ENCODE measurements around the gene PRTFDC1.

PRTFDC1 gene

DNA sequence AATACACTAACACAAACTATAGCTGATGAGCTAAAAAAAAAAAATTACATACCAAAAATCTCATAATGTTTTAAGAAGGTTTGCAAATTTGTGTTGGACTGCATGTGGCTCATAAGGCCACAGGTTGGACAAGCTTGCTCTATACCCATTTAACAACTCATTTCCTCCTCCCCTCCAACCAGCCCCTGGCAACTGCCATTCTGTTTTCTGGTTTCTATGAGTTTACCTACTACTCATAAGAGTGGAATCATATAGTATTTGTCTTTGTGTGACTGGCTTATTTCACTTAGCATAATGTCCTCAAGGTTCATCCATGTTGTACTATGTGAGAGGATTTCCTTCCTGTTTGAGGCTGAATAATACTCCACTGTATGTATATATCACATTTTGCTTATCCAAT, 128.3 kb downstream of the PRTFDC1 start:
- H3K36me3 ChIP-seq (ENCODE audit: control insufficient read depth, insufficient read depth, low read length), result no peaks in the 10 kb centered on the region
- no peak overlapping the region for H3K27ac ChIP-seq (ENCODE audit: low read length)
- no peaks in the 10 kb centered on the region for H3K4me1 ChIP-seq (ENCODE audit: control insufficient read depth, insufficient read depth, low read length)
- no peaks in the 10 kb centered on the region for H3K27me3 ChIP-seq (ENCODE audit: control insufficient read depth, insufficient read depth, low read length)
- no peak overlapping the region for H3K4me3 ChIP-seq (ENCODE audit: low read length)
- DNase-seq (ENCODE audit: low read depth, low spot score), result no peak
- H3K9me3 ChIP-seq (ENCODE audit: control insufficient read depth, insufficient read depth, low read length), result no peaks in the 10 kb centered on the region

DNA sequence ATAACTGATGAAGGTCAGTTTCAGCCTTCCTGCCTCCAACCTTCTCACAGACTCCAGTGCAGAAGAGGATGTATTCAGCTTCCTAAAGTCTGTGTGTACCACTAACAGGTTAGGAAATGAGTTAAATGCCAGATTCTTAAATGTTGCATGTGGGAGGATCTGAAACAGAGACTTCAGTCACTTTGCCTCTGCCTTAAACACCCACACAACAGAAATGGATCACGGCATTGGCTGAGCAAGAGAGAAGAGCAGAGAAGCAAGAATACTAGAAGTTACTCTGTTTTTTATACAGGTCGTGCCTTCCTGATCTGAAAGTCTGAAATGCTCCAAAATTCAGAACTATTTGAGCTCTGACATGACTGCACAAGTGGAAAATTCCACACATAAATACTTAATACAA, 129.8 kb downstream of the PRTFDC1 start:
- no CpG with 5 or more reads among the region's 2 CpGs for WGBS (ENCODE audit: insufficient coverage, insufficient read length)
- Histone ChIP-seq H3K36me3 (ENCODE audit: control insufficient read depth, insufficient read depth, low read length) (no peaks in the 10 kb centered on the region), H3K4me1 (ENCODE audit: control insufficient read depth, insufficient read depth, low read length) (no peaks in the 10 kb centered on the region), H3K27ac (ENCODE audit: low read length) (no peak overlapping the region), H3K27me3 (ENCODE audit: control insufficient read depth, insufficient read depth, low read length) (no peaks in the 10 kb centered on the region), H3K4me3 (ENCODE audit: low read length) (no peak overlapping the region), H3K9me3 (ENCODE audit: control insufficient read depth, insufficient read depth, low read length) (no peaks in the 10 kb centered on the region)
- no peak for DNase-seq (ENCODE audit: low read depth, low spot score)

DNA sequence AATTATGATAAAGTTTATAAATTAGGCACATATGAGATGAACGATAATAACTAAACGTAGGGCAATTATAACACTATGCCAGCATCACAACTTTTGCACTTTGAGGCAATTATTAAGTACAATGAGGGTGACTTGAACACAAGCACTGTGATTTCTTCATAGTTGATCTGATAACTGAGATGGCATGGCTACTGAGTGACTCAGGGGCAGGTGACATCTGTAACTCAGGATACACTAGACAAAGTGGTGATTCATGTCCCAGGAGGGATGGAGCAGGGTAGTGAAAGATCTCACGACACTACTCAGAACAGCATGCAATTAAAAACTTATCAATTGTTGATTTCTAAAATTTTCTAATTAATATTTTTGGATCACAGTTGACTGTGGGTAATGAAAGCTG, 130.4 kb downstream of the PRTFDC1 start:
- no CpG with 5 or more reads among the region's 3 CpGs for WGBS (ENCODE audit: insufficient coverage, insufficient read length)
- no peak overlapping the region for H3K4me3 ChIP-seq (ENCODE audit: low read length)
- H3K4me1 ChIP-seq (ENCODE audit: control insufficient read depth, insufficient read depth, low read length), result no peaks in the 10 kb centered on the region
- DNase-seq (ENCODE audit: low read depth, low spot score), result no peak
- H3K27ac ChIP-seq (ENCODE audit: low read length), result no peak overlapping the region
- no peaks in the 10 kb centered on the region for H3K27me3 ChIP-seq (ENCODE audit: control insufficient read depth, insufficient read depth, low read length)
- H3K36me3 ChIP-seq (ENCODE audit: control insufficient read depth, insufficient read depth, low read length), result no peaks in the 10 kb centered on the region
- H3K9me3 ChIP-seq (ENCODE audit: control insufficient read depth, insufficient read depth, low read length), result no peaks in the 10 kb centered on the region

DNA sequence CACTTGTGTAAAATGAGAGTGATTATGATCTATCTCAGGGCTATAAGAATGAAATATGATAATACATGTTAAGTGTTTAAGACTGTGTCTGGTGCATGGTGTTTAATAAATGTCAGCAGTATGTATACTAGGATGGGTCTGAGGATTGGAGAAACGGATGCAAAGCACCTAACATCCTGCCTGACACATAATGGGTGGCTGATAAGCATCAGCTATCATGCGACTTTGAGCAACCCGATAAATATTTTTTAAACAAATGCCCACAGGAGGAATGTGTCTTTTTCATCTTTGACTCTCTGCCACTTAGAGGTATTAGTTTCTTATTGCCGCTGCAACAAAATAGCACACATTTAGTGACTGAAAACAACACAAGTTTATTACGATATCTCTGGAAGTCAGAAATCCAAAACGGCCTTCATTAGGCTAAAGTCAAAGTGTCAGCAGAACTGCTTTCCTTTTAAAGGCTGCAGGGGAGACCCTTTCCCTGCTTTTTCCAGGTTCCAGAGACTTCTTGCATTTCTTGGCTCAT, 135.5 kb downstream of the PRTFDC1 start:
- WGBS (ENCODE audit: insufficient coverage, insufficient read length), result no CpG with 5 or more reads among the region's 6 CpGs
- no peak overlapping the region for H3K4me3 ChIP-seq (ENCODE audit: low read length)

DNA sequence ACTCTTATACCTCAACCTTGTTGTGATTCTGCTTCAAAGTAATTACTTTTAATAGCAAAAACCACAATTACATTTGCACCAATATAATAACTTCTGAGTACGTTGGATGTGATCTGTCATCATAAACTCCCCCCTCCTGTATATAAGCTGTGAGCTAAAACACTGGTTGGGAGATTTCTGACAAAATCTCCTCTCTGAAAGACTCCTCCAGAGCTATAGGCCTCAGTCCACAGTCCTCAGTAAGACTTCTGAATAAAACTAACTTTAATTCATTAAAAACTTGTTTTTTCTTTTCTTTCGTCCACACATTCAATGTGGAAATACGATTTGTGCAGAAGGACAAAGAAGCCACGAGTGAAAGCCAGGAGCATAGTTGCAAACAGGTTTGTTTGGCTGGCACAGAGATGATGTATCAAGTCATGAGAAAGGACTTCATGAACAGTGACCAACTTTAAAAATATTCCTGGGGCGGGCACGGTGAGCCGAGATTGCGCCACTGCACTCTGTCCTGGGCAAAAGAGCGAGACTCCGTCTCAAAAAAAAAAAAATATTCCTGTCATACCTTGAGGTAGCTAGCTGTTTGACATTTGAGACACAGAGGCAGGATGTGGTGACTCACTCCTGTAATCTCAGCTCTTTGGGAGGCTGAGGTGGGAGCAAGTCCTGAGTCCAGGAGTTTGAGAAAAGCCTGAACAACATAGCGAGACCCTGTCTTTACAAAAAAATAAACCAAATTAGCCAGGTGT, 137.7 kb downstream of the PRTFDC1 start:
- Histone ChIP-seq H3K27ac (ENCODE audit: low read length) (no peak overlapping the region), H3K27me3 (ENCODE audit: control insufficient read depth, insufficient read depth, low read length) (no peaks in the 10 kb centered on the region), H3K9me3 (ENCODE audit: control insufficient read depth, insufficient read depth, low read length) (no peaks in the 10 kb centered on the region), H3K36me3 (ENCODE audit: control insufficient read depth, insufficient read depth, low read length) (no peaks in the 10 kb centered on the region), H3K4me1 (ENCODE audit: control insufficient read depth, insufficient read depth, low read length) (no peaks in the 10 kb centered on the region), H3K4me3 (ENCODE audit: low read length) (no peak overlapping the region)
- DNase-seq (ENCODE audit: low read depth, low spot score), result no peak
- WGBS (ENCODE audit: insufficient coverage, insufficient read length), result no CpG with 5 or more reads among the region's 11 CpGs

More for the DNA sequence above, 135.5 kb downstream of the PRTFDC1 start:
- no peak for DNase-seq (ENCODE audit: low read depth, low spot score)
- no peaks in the 10 kb centered on the region for H3K9me3 ChIP-seq (ENCODE audit: control insufficient read depth, insufficient read depth, low read length)
- no peak overlapping the region for H3K27ac ChIP-seq (ENCODE audit: low read length)
- no peaks in the 10 kb centered on the region for H3K27me3 ChIP-seq (ENCODE audit: control insufficient read depth, insufficient read depth, low read length)
- H3K36me3 ChIP-seq (ENCODE audit: control insufficient read depth, insufficient read depth, low read length), result no peaks in the 10 kb centered on the region
- H3K4me1 ChIP-seq (ENCODE audit: control insufficient read depth, insufficient read depth, low read length), result no peaks in the 10 kb centered on the region

DNA sequence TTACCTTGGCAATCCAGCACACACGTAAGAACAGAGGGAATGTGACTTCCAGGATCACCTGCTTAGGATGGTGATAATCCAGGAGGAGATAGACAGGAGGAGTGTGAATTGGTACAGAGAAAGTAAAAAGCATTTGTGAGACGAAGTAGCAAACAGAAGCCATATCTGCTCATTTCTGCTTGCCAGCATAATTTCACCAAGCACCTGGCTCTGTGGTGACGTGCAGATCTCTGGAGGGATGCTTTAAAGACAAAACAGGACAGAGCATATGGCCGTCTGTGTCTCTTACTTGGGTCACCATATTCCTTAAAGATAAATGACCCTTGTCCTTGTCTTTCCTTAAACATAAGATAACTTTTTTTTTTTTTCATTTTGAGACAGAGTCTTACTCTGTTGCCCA, 138.6 kb downstream of the PRTFDC1 start:
- no peak overlapping the region for H3K4me3 ChIP-seq (ENCODE audit: low read length)
- no CpG with 5 or more reads among the region's 4 CpGs for WGBS (ENCODE audit: insufficient coverage, insufficient read length)
- no peaks in the 10 kb centered on the region for H3K27me3 ChIP-seq (ENCODE audit: control insufficient read depth, insufficient read depth, low read length)
- no peaks in the 10 kb centered on the region for H3K36me3 ChIP-seq (ENCODE audit: control insufficient read depth, insufficient read depth, low read length)
- no peak overlapping the region for H3K27ac ChIP-seq (ENCODE audit: low read length)
- DNase-seq (ENCODE audit: low read depth, low spot score), result no peak
- H3K4me1 ChIP-seq (ENCODE audit: control insufficient read depth, insufficient read depth, low read length), result no peaks in the 10 kb centered on the region
- no peaks in the 10 kb centered on the region for H3K9me3 ChIP-seq (ENCODE audit: control insufficient read depth, insufficient read depth, low read length)

DNA sequence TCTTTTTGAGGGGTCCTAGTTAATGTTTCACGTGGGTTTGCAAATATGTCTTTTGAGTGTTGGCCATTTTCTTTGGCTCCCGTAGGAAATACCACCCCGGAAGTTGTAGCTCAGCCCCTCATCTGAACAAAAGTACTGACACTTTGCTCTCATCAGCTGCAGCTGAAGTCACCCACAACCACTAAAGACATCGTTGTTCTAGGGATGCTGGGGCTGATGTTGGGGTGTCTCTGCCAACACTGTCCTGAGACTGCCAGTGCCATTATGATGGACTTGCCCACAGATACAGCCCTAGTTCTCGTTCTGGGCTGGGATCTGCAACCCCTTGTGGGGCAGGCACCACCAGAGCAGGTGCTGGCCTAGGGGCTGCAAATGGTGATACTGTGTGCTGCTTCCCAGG, 146.1 kb downstream of the PRTFDC1 start:
- no peak overlapping the region for H3K4me3 ChIP-seq (ENCODE audit: low read length)
- WGBS (ENCODE audit: insufficient coverage, insufficient read length), result no CpG with 5 or more reads among the region's 5 CpGs
- H3K27me3 ChIP-seq (ENCODE audit: control insufficient read depth, insufficient read depth, low read length), result no peaks in the 10 kb centered on the region
- no peaks in the 10 kb centered on the region for H3K4me1 ChIP-seq (ENCODE audit: control insufficient read depth, insufficient read depth, low read length)
- H3K36me3 ChIP-seq (ENCODE audit: control insufficient read depth, insufficient read depth, low read length), result no peaks in the 10 kb centered on the region
- DNase-seq (ENCODE audit: low read depth, low spot score), result no peak
- no peak overlapping the region for H3K27ac ChIP-seq (ENCODE audit: low read length)
- no peaks in the 10 kb centered on the region for H3K9me3 ChIP-seq (ENCODE audit: control insufficient read depth, insufficient read depth, low read length)

DNA sequence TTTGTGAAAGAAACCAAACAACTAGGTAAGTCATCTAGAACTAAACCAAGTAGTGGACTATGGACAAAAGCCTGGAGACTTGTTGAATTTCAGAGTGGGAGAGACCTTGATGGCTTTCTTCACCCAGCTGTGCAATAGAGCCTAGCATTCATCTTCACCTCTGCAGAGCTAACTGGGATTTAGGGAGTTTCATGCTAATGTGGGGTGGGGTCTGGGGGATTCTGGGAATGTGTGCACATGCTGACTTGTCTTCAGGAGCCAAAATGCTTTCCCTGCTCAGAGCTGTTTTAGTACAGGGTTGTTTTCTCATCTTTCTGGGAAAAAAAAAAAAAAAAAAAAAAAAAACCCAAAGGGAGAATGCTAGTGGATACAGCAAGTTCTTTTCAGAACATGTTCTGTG, 147.4 kb downstream of the PRTFDC1 start:
- H3K4me1 ChIP-seq (ENCODE audit: control insufficient read depth, insufficient read depth, low read length), result no peaks in the 10 kb centered on the region
- H3K27me3 ChIP-seq (ENCODE audit: control insufficient read depth, insufficient read depth, low read length), result no peaks in the 10 kb centered on the region
- DNase-seq (ENCODE audit: low read depth, low spot score), result no peak
- no peak overlapping the region for H3K4me3 ChIP-seq (ENCODE audit: low read length)
- H3K27ac ChIP-seq (ENCODE audit: low read length), result no peak overlapping the region
- H3K36me3 ChIP-seq (ENCODE audit: control insufficient read depth, insufficient read depth, low read length), result no peaks in the 10 kb centered on the region
- no peaks in the 10 kb centered on the region for H3K9me3 ChIP-seq (ENCODE audit: control insufficient read depth, insufficient read depth, low read length)

DNA sequence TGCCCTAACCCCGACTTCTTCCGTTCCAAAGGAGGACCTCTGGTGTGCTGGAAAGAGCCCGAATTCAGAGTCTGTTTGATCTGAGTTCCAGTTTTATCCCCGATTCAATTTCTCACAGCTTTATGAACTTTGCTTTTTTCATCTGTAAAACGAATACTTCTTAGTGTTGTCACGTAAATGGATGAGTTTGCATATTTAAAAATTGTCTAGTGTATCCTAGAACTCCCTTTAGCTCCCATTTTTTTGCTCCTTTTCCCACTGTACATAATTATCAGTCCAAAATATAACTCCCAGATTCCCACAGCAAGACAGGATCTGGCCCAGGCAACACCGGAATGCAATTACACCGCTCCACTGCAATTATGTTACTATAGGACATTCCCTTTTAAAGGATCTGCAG, 148.0 kb downstream of the PRTFDC1 start:
- Histone ChIP-seq H3K27ac (ENCODE audit: low read length) (no peak overlapping the region), H3K4me1 (ENCODE audit: control insufficient read depth, insufficient read depth, low read length) (no peaks in the 10 kb centered on the region), H3K9me3 (ENCODE audit: control insufficient read depth, insufficient read depth, low read length) (no peaks in the 10 kb centered on the region), H3K27me3 (ENCODE audit: control insufficient read depth, insufficient read depth, low read length) (no peaks in the 10 kb centered on the region), H3K36me3 (ENCODE audit: control insufficient read depth, insufficient read depth, low read length) (no peaks in the 10 kb centered on the region), H3K4me3 (ENCODE audit: low read length) (no peak overlapping the region)
- WGBS (ENCODE audit: insufficient coverage, insufficient read length), result no CpG with 5 or more reads among the region's 8 CpGs
- no peak for DNase-seq (ENCODE audit: low read depth, low spot score)

DNA sequence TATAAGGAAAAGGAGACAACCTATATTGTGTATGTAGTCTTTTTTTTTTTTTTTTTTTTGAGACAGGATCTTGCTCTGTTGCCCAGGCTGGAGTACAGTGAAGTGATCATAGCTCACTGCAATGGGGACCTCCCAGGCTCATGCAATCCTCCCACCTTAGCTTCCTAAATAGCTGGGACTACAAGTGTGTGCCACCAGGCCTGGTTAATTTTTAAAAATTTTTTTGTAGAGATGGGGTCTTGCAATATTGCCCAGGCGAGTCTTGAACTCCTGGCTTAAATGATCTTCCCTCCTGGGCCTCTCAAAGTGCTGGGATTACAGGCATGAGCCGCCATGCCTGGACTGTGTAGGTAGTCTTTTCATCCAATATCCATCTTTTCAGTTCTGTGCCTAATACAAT, 150.0 kb downstream of the PRTFDC1 start:
- H3K4me3 ChIP-seq (ENCODE audit: low read length), result no peak overlapping the region
- no peak for DNase-seq (ENCODE audit: low read depth, low spot score)
- no peaks in the 10 kb centered on the region for H3K36me3 ChIP-seq (ENCODE audit: control insufficient read depth, insufficient read depth, low read length)
- no peak overlapping the region for H3K27ac ChIP-seq (ENCODE audit: low read length)
- H3K9me3 ChIP-seq (ENCODE audit: control insufficient read depth, insufficient read depth, low read length), result no peaks in the 10 kb centered on the region
- no peaks in the 10 kb centered on the region for H3K27me3 ChIP-seq (ENCODE audit: control insufficient read depth, insufficient read depth, low read length)
- no CpG with 5 or more reads among the region's 2 CpGs for WGBS (ENCODE audit: insufficient coverage, insufficient read length)
- no peaks in the 10 kb centered on the region for H3K4me1 ChIP-seq (ENCODE audit: control insufficient read depth, insufficient read depth, low read length)

DNA sequence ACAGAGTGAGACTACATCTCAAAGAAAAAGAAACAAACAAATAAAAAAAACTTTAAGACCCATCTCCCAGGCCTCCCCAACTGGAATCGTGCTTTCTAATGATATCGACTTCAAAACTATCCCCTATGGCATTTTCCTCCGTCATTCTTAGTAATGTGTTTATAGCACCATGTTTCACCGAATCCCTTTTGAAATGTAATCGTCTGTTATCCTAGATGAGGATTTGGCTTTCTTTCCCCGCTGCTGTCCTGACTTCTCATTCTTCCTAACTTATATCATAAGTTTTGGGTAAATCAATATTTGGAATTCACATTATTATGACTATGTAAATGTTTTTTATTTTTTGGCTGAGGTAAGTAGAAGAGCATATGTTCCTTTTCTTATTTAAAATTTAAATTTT, 151.5 kb downstream of the PRTFDC1 start:
- Histone ChIP-seq H3K9me3 (ENCODE audit: control insufficient read depth, insufficient read depth, low read length) (no peaks in the 10 kb centered on the region), H3K27me3 (ENCODE audit: control insufficient read depth, insufficient read depth, low read length) (no peaks in the 10 kb centered on the region), H3K27ac (ENCODE audit: low read length) (no peak overlapping the region), H3K4me1 (ENCODE audit: control insufficient read depth, insufficient read depth, low read length) (no peaks in the 10 kb centered on the region), H3K36me3 (ENCODE audit: control insufficient read depth, insufficient read depth, low read length) (no peaks in the 10 kb centered on the region), H3K4me3 (ENCODE audit: low read length) (no peak overlapping the region)
- no CpG with 5 or more reads among the region's 6 CpGs for WGBS (ENCODE audit: insufficient coverage, insufficient read length)
- DNase-seq (ENCODE audit: low read depth, low spot score), result no peak
